GM12878 (cell line): ENCODE measurements around the gene VSIG10. TPM values are rescaled to one million over a fixed set of nuclear protein-coding genes. Genes with fewer than 3 reads are reported as not detected.

Experiments
- BCL11A ChIP-seq: IDR thresholded peaks from 2 replicates; pipeline ENCODE4 v1.6.1; 2011; ENCODE audit warnings: low read depth, low read length
- EP300 ChIP-seq, 2 experiments: fragments of 150-350 bp in 1 of 2; IDR thresholded peaks; 2 replicates each; pipeline ENCODE4 v1.6.1; 2011 to 2012; ENCODE audit warnings: low read depth in 2 of 2, low read length in 2 of 2, borderline replicate concordance in 1 of 2, improper control_type of control experiment in 1 of 2, inconsistent platforms in 1 of 2; ENCODE audit not compliant: control insufficient read depth in 1 of 2
- IRF4 ChIP-seq: IDR thresholded peaks from 2 replicates; pipeline ENCODE4 v1.6.1; 2011; ENCODE audit warnings: low read depth, low read length
- POLR2A ChIP-seq: IDR thresholded peaks from 2 replicates; pipeline ENCODE4 v1.6.1; 2011; ENCODE audit warnings: low read depth, mild to moderate bottlenecking, low read length
- RFX5 ChIP-seq: IDR thresholded peaks from 2 replicates; pipeline ENCODE4 v1.6.1; 2011; ENCODE audit warnings: low read depth, low read length, improper control_type of control experiment
- SIX5 ChIP-seq: IDR thresholded peaks from 2 replicates; pipeline ENCODE4 v1.6.1; 2011; ENCODE audit warnings: mild to moderate bottlenecking, low read depth, low read length, moderate library complexity; ENCODE audit not compliant: severe bottlenecking
- TBL1XR1 ChIP-seq: IDR thresholded peaks from 2 replicates; pipeline ENCODE4 v1.6.1; 2012; ENCODE audit warnings: low read depth, low read length, improper control_type of control experiment
- TCF3 ChIP-seq: IDR thresholded peaks from 2 replicates; pipeline ENCODE4 v1.6.1; 2012; ENCODE audit warnings: low read depth, mild to moderate bottlenecking, low read length, borderline replicate concordance; ENCODE audit not compliant: insufficient read depth
- YBX1 ChIP-seq: fragments of 450-650 bp; IDR thresholded peaks from 2 replicates; pipeline ENCODE4 v1.6.1; 2016; ENCODE audit warnings: antibody characterized with exemption
- ZZZ3 ChIP-seq: IDR thresholded peaks from 2 replicates; pipeline ENCODE4 v1.6.1; 2011; ENCODE audit warnings: low read depth; ENCODE audit not compliant: control insufficient read depth, insufficient read length
- polyA plus RNA-seq, 11 experiments: library from polyadenylated mRNA; depleted of rRNA in 4 of 11; unstranded in 6 of 11; stranded (reverse) in 5 of 11; fragments of >200 nt; fragmentation: Nextera tagmentation in 4 of 11; fragmentation: Illumina TruSeq in 1 of 11; extraction: Ambion mirVana in 4 of 11; extraction: Trizol in 1 of 11; gene quantifications; 1 replicate in 1 of 11; 2 replicates in 10 of 11; pipeline versions ENCODE4 v1.2.1 to v1.2.3, GENCODE V29; 2011 to 2016; ENCODE audit warnings: inconsistent platforms in 2 of 11, missing spikeins in 2 of 11, low read depth in 1 of 11
- total RNA-seq, 4 experiments: library from RNA; depleted of rRNA in 3 of 4; stranded (reverse); fragments of >200 nt in 3 of 4; fragmentation: Illumina TruSeq in 1 of 4; extraction: Trizol in 1 of 4; gene quantifications; 2 replicates each; pipeline versions ENCODE4 v1.2.1 to v1.2.3, GENCODE V29; 2013 to 2021
- TF ChIP-seq, protein P1 (sequence below), 3 experiments: IDR thresholded peaks in 2 of 3; conservative IDR thresholded peaks in 1 of 3; 2 replicates each; pipeline ENCODE4 v1.5.1; 2011; ENCODE audit warnings: low read depth in 3 of 3, low read length in 3 of 3, mild to moderate bottlenecking in 3 of 3, control low read depth in 2 of 3, moderate library complexity in 2 of 3, inconsistent platforms in 1 of 3, mixed read lengths in 1 of 3; ENCODE audit not compliant: control insufficient read depth in 2 of 3, insufficient read depth in 1 of 3; ENCODE audit errors: extremely low read depth in 1 of 3
- TF ChIP-seq, protein P2 (sequence below): IDR thresholded peaks from 2 replicates; pipeline ENCODE4 v1.6.1; 2011; ENCODE audit warnings: borderline replicate concordance, low read depth, mild to moderate bottlenecking, moderate library complexity, low read length; ENCODE audit not compliant: insufficient read depth, poor library complexity, severe bottlenecking
- TF ChIP-seq, protein P3 (sequence below): IDR thresholded peaks from 2 replicates; pipeline ENCODE4 v1.6.1; 2012; ENCODE audit warnings: improper control_type of control experiment, low read depth, low read length; ENCODE audit not compliant: insufficient replicate concordance
- TF ChIP-seq, protein P4 (sequence below): fragments of 450-650 bp; IDR thresholded peaks from 2 replicates; pipeline ENCODE4 v1.6.1; 2018; ENCODE audit warnings: mild to moderate bottlenecking, low read depth, moderate library complexity; ENCODE audit not compliant: partially characterized antibody

Gene VSIG10
- total and polyA plus RNA-seq, 10 of the 15 experiments (the other 5 are each of a cell fraction or from before 2014, with no cell fraction given) = 3.4 to 10.2 (median 5.8) TPM

DNA sequence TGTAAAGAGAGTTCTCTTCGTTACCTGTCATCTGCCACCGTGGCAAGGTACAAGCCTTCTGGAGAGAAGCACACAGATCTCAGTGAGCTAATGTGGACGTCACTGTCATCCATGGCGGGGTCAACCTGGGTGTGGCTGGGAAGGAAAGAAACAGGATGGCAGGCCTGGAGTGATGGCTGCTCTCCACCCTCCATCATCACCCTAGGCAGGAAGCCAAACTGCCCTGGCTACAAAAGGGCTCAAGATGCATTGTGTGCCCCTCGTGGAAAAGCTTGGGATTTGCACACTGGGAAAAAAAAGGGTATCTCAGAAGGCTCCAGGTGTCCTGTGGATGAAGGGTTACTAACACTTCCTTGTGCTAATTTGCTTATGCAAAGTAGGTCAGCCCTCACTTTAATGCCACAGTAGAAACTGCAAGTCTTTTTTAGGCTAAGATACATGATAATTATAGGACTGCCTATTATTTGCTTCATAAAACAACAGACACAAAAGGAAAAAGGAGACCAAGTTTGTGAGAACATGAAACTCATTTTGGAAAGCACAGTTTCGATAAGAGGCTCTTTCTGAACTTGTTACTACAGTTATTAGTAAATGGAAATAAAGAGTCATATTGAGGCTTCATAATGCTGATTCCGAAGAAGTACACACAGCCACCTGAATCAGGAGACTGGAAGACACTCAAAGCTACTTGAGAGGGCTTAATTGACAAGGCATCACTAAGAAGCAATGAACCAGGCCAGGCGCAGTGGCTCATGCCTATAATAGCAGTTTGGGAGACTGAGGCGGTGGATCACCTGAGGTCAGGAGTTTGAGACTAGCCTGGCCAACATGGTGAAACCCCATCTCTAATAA lies 68.4 kb downstream of the VSIG10 start (continued):
- no peak for TF ChIP-seq RFX5
- no peak for TF ChIP-seq SIX5
- TF ChIP-seq TCF3 = peak; percentile 10; the same call in 1 of the 2 replicates
- TF ChIP-seq POLR2A = 0 out of 2 replicates have a peak, but pooled peaks have one; percentile 19
- TF ChIP-seq EP300 (IDR thresholded peaks at IDR 0.05; ENCODE audit: borderline replicate concordance in 1 of 2, control insufficient read depth in 1 of 2, low read depth in 2 of 2, low read length in 2 of 2) = peak; percentile 60 to 74; a peak in 3 of 4 replicates
- peak; percentile 23; the same call in 1 of the 2 replicates for TF ChIP-seq TBL1XR1
- peak; percentile 83; the same call in 1 of the 2 replicates for TF ChIP-seq BCL11A
- TF ChIP-seq, protein P1, sequence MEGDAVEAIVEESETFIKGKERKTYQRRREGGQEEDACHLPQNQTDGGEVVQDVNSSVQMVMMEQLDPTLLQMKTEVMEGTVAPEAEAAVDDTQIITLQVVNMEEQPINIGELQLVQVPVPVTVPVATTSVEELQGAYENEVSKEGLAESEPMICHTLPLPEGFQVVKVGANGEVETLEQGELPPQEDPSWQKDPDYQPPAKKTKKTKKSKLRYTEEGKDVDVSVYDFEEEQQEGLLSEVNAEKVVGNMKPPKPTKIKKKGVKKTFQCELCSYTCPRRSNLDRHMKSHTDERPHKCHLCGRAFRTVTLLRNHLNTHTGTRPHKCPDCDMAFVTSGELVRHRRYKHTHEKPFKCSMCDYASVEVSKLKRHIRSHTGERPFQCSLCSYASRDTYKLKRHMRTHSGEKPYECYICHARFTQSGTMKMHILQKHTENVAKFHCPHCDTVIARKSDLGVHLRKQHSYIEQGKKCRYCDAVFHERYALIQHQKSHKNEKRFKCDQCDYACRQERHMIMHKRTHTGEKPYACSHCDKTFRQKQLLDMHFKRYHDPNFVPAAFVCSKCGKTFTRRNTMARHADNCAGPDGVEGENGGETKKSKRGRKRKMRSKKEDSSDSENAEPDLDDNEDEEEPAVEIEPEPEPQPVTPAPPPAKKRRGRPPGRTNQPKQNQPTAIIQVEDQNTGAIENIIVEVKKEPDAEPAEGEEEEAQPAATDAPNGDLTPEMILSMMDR (IDR thresholded peaks at IDR 0.05 in 2 of 3, conservative IDR thresholded peaks at IDR 0.05 in 1 of 3; ENCODE audit: control insufficient read depth in 2 of 3, extremely low read depth in 1 of 3, insufficient read depth in 1 of 3, low read depth in 3 of 3, low read length in 3 of 3) = peak in 2 of 3 experiments; percentile 5 to 13; a peak in 1 of 6 replicates
- TF ChIP-seq, protein P2, sequence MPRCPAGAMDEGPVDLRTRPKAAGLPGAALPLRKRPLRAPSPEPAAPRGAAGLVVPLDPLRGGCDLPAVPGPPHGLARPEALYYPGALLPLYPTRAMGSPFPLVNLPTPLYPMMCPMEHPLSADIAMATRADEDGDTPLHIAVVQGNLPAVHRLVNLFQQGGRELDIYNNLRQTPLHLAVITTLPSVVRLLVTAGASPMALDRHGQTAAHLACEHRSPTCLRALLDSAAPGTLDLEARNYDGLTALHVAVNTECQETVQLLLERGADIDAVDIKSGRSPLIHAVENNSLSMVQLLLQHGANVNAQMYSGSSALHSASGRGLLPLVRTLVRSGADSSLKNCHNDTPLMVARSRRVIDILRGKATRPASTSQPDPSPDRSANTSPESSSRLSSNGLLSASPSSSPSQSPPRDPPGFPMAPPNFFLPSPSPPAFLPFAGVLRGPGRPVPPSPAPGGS = peak; percentile 76
- TF ChIP-seq, protein P3, sequence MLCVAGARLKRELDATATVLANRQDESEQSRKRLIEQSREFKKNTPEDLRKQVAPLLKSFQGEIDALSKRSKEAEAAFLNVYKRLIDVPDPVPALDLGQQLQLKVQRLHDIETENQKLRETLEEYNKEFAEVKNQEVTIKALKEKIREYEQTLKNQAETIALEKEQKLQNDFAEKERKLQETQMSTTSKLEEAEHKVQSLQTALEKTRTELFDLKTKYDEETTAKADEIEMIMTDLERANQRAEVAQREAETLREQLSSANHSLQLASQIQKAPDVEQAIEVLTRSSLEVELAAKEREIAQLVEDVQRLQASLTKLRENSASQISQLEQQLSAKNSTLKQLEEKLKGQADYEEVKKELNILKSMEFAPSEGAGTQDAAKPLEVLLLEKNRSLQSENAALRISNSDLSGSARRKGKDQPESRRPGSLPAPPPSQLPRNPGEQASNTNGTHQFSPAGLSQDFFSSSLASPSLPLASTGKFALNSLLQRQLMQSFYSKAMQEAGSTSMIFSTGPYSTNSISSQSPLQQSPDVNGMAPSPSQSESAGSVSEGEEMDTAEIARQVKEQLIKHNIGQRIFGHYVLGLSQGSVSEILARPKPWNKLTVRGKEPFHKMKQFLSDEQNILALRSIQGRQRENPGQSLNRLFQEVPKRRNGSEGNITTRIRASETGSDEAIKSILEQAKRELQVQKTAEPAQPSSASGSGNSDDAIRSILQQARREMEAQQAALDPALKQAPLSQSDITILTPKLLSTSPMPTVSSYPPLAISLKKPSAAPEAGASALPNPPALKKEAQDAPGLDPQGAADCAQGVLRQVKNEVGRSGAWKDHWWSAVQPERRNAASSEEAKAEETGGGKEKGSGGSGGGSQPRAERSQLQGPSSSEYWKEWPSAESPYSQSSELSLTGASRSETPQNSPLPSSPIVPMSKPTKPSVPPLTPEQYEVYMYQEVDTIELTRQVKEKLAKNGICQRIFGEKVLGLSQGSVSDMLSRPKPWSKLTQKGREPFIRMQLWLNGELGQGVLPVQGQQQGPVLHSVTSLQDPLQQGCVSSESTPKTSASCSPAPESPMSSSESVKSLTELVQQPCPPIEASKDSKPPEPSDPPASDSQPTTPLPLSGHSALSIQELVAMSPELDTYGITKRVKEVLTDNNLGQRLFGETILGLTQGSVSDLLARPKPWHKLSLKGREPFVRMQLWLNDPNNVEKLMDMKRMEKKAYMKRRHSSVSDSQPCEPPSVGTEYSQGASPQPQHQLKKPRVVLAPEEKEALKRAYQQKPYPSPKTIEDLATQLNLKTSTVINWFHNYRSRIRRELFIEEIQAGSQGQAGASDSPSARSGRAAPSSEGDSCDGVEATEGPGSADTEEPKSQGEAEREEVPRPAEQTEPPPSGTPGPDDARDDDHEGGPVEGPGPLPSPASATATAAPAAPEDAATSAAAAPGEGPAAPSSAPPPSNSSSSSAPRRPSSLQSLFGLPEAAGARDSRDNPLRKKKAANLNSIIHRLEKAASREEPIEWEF = no peak
- TF ChIP-seq ZZZ3 = no peak
- no peak for TF ChIP-seq YBX1
- peak; percentile 78; the same call in 1 of the 2 replicates for TF ChIP-seq IRF4
- TF ChIP-seq, protein P4, sequence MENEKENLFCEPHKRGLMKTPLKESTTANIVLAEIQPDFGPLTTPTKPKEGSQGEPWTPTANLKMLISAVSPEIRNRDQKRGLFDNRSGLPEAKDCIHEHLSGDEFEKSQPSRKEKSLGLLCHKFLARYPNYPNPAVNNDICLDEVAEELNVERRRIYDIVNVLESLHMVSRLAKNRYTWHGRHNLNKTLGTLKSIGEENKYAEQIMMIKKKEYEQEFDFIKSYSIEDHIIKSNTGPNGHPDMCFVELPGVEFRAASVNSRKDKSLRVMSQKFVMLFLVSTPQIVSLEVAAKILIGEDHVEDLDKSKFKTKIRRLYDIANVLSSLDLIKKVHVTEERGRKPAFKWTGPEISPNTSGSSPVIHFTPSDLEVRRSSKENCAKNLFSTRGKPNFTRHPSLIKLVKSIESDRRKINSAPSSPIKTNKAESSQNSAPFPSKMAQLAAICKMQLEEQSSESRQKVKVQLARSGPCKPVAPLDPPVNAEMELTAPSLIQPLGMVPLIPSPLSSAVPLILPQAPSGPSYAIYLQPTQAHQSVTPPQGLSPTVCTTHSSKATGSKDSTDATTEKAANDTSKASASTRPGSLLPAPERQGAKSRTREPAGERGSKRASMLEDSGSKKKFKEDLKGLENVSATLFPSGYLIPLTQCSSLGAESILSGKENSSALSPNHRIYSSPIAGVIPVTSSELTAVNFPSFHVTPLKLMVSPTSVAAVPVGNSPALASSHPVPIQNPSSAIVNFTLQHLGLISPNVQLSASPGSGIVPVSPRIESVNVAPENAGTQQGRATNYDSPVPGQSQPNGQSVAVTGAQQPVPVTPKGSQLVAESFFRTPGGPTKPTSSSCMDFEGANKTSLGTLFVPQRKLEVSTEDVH = no peak
